Stimulated activated naive CD4-positive, alpha-beta T cell treated with Interleukin-2 at 50 U/mL for 16 hours (primary cell): ENCODE results near the gene NTNG1.
"Not testable (repeated sequence)": the region's sequence is repeated elsewhere in the genome, so short reads cannot be mapped to it uniquely, and the experiment has no call there.

Experiments used
- DNase-seq: peaks from one replicate; lab custom pipeline; 2025; lab: John Stamatoyannopoulos, UW

Gene NTNG1

DNA sequence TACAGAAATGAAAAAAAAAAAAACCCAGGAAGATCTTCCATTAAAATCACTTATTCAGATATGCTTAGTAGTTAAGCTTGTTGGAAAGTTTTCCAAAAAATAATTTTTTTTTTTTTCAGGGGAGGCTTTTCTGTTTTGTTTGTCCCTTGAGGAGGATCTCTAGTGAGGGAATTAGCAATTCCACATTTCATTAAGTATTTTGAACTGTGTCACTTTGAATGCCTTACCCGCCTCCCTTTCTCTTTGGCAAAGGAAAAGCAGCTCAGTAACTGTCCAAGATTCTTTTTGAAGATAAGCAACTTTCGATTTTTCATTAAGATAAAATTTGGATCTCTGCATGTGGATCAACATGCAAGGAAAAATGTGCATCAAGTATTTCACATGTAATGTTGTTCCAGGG is 1.8 kb downstream of the NTNG1 start:
- no peak for DNase-seq

DNA sequence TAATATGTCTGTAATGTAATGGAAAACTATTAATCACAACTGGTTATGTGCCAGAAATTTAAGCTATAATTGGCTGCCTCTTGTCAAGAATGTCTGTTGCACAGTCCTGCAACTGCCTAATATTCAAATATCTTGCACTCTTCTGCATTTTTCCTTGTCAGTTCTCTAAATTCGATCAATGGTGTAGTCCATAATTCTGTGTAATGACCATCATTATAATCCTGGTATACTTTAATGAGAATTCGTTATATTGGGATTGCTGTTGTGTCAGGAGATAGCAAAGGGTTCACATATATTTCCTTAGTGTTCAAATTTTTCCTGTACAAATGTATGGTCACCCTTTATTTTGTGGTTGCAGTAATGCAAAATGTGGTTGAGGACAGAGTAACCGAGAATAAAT is 4.8 kb downstream of the NTNG1 start:
- no peak for DNase-seq

DNA sequence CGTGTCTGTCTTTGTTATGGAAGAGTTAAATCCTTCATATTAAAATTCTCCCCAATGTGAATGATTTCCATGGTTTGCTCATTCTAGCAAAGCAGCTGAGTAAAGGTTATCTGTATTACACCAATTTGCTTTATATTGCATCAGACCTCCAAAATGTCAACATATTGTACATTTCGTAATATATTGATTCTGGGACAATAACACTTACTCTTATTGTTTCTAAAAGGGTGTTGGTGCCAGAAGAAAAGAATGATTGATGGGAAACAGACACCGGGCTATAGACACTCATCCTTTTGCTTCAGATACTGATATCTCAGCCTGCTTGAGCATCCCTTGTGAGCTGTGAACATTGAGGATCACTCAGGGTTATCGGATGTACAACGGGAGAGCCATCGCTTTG is 7.0 kb downstream of the NTNG1 start:
- no peak for DNase-seq

DNA sequence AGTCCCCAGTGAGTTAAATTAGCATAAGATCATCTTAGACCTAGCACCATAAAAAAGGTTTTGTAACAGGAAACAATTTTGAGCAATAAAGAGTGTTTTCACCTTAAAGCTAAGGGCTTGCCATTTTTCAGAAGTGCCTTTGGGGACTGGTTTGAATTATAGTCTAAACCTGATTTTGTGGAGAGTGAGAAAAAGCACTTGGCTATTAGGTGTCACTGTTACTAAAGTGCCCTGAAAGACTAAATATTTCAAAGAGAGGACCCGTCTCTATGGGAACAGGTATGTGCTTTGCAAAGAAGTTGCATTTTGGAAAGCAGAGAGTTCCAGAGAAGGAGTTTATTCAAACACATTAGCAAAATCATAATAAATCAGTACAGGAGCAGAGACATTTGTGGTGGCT is 9.1 kb downstream of the NTNG1 start:
- no peak for DNase-seq

DNA sequence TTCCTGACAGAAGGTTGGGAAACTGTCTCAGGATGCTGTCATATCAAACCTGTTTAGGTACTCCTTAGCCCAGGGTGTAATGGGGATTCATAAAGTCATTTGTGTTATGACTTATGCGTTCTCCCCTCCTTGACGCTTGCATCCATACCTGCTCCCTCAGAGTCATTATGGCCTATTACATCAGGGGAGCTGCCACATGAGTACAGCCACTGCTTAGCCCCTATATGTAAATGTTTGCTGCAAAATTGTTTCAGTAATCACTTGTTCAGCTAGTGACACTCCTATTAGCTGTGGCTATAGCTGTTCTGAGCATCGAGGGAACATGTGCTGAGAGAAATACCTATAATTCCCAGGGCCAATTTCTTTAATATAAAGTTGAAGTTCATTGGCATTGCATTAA is 10.5 kb downstream of the NTNG1 start:
- no peak for DNase-seq

DNA sequence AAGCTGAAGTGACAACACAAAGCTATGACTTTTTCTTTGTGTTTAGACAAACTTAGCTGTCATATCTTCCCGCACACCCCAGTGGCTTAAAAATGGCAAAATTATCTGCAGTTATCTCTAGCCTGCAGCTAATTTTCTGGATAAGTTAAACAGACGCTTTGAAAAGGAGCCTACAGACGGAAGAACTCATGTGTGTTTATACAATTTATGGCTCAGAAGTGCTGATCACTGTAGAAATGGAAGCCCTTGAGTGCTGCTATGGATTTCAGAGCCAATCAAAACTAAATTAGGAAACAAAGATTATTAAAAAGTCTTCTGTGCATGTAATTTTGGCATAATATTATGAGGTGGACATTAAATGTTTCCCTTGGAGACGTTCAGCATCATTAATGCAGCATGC is 11.6 kb downstream of the NTNG1 start:
- no peak for DNase-seq

DNA sequence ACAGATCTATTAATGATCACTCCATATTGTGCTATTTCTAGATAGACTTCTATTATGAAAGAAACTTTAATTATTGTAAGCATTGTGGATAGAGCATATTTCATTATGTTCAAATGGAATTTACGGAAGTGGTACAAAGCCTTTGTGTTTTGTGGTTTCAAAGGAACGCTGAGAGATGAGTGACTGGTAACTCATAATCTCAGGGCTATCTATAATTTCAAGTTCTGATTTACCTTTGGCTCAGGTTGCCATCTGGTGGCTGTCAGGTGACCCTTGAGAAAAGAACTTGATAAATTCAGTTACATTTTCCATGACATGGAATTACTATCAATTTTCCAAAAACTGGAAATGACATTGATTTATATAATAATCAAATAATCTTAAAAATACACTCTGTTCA is 12.2 kb downstream of the NTNG1 start:
- no peak for DNase-seq

DNA sequence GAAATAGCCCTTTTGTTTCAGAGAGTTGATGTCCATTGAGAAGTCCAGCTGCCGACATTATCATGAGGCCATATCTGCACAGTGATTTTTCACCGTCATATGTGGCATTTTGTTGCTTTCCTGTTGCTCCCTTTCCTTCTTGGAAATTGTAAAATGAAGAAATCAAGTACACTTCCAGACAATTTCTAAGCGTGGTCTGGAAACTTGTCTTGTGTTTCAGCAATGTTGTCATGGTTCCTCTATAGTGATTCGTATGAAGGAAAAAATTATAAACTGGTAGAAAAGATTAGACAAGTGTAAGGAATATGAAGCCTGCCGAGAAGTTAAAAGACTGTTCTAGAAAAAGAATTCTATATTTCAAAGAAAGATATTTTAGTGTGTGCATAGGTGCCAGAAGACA is 17.7 kb downstream of the NTNG1 start:
- DNase-seq = no peak

DNA sequence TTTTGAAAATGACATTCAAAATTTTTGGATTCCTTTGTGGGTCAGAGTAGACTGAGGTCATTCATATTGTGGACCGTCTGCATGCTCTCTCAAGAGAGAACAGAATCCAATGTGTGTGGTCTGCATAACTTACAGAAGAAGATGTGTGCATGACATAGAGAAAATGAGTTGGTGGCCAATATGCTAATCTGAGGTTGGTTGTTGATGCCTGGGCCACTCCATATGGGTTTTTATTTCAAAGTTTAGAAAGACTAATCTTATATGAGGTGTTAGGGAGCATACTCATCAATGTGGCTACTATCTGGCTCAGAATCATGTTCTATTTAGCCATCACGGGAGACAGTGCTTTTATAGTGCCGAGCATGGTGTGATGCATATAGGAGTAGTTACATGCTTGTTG is 18.2 kb downstream of the NTNG1 start:
- DNase-seq = no peak

DNA sequence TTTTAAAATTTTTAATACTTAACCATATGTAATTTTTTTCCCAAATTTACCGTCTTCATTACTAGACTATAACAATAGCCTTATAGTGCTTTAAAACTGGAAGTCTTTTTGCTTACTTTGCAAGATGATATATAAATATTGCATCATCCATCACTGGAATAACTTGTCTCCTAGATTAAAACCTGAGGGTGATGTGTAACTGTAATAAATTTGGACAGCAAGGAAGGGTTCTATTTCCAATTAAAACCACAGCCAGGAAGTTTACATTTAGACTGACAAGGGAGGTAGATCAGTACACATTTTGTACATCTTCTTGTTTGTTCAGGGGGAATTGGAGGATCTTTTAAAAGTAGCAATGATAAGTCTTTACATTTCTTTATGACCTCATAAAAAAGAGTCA is 21.9 kb downstream of the NTNG1 start:
- DNase-seq = no peak

DNA sequence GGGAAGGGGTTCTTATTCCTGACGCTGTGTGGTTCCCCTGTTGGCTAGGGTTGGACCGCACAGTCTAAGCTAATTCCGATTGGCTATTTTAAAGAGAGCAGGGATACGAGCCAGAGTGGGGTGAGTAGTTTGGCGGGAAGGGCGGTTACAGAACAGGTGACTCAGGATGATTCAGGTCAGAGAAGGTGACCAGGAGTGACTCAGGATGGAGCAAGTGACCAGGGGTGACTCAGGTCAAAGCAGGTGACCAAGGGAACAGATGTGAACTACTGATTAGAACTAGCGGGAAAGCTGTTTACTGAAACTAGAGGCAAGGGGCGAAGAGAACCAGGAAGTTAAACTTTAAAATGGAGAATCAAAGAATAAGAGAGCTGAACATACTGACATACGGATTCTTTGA is 24.1 kb downstream of the NTNG1 start:
- DNase-seq = not testable (repeated sequence)

DNA sequence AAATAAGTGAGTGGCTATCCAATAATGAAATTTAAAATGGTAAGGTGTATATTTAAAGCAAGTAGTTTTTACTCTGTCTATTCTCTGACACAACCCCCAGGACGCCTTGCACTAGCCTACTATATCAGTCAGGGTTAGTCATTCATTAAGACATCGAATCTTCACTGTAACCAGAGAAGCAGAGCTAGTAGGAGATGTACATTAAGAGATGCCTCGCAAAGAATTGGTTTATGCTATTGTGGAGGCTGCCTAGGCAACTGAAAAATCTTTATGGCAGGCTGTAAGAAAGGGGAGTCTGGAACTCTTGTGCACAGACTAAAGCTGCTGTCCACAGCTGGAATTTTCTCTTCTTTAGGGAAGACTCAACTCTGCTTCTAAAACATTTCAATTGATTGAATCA is 28.8 kb downstream of the NTNG1 start:
- DNase-seq = no peak

DNA sequence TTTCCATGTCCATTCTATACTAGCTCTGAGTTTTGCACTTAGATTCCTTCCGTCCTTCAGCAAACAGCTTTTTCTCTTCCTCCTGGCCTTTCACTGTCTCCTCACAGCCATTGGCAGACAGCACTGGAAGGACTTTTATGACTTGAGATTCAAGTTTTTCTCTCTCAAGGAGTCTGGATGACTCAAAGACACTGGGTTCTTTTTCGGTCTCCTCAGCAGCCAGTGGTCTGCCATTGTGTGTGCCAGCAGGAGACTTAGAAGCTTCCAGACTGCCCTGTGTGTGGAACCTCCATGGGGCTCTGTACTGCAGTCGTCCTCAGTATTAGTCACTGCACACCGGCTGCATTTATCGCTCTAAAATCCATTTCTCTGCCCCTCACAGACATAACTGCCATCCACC is 30.5 kb downstream of the NTNG1 start:
- no peak for DNase-seq

DNA sequence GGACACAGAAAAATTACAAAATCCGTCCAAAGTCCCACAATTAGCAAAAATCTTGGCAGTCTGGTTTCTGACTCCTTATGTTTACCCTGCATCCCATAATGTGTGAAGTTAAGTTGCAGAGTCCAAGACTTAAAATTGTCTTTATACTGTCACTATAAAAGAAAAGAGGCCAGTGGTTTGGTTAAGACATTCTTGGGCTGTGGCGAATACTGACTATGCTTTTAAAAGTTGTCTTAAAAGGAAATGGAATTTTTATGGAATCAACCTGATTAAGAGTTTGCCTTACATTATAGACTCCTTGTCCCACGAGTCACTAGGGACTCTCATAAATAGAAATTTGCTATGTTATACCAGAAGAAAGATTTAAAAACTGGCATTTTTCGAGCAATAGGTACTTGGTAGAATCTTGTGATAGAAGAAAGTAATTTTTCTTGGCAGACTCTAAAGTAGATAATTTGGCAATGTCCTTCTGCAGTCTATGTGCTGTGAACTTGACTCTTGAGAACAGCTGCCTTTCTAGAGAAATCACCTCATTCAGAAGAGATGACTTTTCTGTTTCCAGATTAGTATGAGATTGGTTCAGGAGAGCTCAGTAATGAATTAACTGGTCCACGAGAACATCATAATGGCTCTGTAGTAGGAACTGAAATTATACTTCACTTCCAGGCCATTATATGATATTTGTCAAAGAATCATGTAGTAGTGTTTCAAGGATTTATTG is 31.8 kb downstream of the NTNG1 start:
- DNase-seq = no peak

DNA sequence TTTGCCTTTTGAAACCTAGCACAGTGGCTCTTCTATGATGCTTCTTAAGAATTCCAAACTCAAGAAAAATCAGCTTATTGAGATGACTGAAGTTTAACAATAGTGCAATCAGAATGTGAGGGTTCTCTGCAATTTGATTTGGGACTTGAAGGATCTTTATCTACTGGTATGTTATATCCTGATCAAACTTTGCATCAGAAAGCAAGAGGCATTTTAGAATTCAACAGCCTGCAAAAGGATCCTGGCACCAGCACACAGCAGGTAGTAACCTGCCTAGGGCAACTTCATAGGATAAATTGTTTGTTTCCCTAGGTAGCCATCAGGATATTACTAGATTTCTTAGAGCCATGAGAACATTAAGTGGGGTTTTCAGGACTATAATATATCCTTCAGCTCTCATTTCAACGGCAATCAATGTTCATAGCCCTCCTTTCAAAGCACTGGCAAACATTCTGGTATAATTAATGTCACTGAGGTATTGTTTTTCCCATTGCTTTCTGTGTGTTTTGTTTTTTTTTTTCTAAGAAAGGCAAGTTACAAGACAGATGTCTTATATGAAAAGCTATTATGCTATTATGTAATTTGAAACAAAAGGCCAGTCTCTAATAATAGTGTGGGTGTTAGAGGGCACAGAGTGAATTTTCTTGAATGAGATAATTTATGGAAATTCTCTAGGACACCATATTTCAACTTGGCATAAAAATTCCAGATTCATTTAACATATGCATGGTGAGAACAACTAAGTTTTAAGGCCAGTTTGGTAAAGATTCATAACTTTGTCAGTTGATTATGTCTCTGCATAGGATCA is 34.5 kb downstream of the NTNG1 start:
- no peak for DNase-seq

DNA sequence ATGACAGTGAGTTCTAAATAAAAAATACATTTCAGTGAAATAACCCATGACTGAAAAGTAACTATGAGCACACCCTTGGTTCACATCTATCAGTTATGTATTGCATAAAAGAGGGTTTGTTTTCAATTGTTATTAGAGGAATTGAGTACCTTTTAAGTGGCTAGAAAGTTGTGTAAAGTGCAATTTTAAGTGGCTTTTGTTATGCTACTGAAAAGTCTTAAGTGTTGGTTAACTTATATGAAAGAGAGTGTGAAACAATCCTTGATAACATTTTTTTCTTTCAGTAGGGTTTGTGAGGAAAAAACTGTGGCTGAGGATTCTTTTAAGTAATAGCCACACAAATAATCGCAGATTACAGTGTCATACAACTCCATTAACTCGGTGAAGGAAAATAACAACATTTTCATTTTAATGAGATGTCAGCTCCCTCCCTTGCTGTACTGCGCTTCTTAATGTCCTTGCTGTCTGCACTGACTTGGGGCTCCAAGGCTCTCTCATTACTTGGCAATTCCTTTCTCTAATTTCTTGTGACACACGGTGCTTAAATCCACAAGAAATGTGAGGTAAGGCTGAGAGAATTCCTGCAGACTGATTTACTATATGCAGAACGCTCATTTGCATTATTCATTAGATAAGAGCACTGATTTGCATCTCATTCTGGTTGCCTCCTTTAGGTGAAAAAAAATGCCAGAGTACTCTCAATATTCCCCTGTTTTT is 40.6 kb downstream of the NTNG1 start:
- DNase-seq = no peak

DNA sequence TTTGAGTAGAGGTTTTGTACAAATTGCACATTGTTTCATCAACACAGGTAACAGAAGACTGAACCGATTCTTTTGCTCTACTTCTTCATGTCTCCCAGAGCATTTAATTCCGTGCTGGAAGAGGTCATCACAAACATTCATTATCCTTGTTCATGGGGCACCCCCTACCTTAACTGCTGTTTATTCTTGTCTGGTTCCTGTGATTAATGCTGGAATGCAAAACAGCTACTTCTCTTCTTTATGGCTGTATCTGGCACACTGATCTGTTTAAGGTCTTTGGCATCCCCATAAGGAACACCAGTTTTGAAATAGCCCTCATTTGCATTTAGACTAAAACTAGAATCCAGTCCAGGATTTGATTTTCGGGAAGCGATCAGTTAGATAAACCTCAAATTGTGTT is 42.2 kb downstream of the NTNG1 start:
- DNase-seq = no peak

DNA sequence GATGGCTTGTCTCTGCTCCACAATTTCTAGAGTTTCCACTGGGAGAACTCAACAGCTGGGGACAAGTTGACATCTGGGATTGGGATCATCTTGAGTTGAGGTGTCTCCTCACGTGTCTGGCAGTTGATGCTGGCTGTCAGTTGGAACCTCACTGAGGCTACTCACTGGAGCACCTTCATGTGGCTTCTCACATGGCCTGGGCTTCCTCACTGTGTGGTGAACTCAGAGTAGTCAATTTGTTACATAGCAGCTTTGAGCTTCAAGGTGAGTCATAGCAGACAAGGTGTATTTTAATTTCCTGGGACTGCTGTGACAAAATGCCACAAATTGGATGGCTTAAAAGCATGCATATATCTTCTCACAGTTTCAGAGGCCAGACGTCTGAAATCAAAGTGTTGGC is 44.0 kb downstream of the NTNG1 start:
- no peak for DNase-seq

DNA sequence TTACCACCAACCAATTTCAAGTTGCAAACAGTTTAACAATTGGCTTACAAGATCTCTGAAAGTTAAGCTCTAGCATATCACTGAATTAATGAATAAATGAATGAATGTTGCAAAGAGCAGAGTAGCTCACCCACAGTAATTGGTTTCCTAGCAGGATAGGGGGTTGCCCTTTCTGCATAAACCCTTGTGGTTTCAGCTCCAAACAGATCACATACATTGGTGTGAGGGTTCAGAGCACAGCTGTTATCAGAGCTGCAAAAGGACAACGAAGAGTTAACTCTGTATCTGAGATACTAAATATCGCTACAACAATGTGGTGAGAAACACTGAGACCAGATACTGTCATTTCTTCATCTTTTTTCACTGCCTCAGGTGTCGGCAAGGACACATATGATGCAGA is 46.6 kb downstream of the NTNG1 start:
- no peak for DNase-seq

DNA sequence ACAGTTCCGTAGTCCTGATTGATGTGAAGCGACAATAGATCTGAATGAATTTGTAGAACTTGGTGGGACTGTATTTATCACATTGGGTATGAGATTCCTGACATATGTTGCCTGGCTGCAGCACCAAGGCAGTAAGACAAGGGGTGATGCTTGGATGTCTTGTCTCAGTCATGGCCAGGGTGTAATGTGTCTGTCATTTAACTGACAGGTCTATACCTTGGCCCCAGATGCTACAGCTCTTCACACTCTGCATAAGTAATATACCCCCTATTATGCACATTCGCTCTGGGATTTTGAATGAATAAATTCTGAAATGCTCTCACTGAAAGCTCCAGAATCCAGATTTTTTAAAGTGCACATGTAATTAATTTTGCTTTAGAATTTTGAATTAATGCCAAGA is 47.3 kb downstream of the NTNG1 start:
- no peak for DNase-seq

DNA sequence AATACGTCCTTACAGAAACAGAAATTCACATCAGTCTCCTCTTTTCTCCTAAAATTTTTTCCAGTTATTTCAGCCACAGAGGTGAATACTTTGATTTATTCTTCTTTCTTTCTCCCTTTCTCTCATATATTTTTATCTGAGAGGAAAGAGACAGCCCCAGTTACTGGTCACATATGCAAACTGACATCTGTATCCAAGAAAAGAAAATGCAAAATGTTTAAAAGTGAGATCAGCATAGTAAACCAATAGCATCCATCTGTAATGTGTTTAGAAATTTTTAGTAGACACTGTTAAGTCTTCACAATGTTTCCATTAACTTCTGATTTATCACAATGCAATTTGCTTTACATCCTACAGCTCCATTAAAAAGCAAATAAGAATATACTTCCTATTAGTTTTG is 53.5 kb downstream of the NTNG1 start:
- no peak for DNase-seq

DNA sequence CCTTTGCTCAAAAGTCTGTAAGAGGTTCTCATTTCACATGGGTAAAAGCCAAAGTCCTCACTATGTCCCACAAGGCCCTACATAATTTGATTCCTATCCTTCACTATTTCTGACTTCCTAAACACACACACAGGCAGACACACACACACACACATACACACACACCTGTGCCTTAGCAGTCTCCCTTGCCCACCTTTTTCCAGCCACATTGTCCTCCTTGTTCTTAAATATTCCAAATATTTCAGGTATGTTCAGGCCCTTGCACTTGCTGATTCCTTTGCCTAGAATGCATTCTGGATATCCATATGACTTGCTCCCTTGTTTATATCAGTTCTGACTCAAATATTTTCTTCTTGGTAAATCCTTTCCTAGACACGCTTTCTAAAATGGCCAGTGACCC is 54.6 kb downstream of the NTNG1 start:
- DNase-seq = no peak

DNA sequence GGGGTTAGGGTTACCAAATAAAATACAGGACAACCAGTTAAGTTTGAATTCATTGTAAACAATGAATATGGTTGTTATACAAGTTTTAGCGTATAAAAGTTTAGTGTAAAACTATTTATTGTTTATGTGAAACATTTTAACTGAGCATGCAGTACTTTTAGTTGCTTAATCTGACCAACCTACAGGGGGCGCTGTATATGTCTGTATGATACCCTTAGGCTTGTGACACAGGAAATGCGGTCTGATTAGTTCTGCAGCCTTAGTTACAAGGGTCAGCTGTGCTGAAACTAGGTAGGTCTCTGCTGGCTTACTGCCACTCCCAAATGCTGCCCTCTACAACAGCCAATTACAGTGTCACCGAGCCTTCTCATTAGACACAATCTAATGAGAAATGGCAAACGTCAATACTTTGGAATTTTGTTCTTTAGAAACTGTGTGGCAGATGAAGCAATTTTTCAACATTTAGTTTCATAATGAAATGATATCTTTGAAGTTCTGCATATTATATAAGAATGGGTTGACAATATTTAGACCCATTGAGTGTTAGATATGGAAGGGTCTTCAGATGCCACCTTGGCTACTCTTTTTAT is 56.2 kb downstream of the NTNG1 start:
- DNase-seq = no peak
